Smooth muscle cell (in vitro differentiated cells): ENCODE data around the gene TDRD12. TPM values are rescaled to one million over a fixed set of nuclear protein-coding genes. Genes with fewer than 3 reads are reported as not detected.

Source experiments
- DNase-seq: peaks from one replicate; lab custom pipeline; 2025; ENCODE audit not compliant: unreplicated experiment; lab: John Stamatoyannopoulos, UW
- H2AFZ ChIP-seq: fragments of 200-600 bp; sonication (generic); 2 replicates; pipeline ENCODE4 v1.6.0; 2016; ENCODE audit warnings: antibody characterized with exemption, low read depth, mild to moderate bottlenecking
- H3F3A ChIP-seq: fragments of 200-600 bp; sonication (generic); 2 replicates; pipeline ENCODE4 v1.6.0; 2017; ENCODE audit warnings: antibody characterized with exemption, low read depth
- H3K27ac ChIP-seq: fragments of 200-600 bp; sonication (generic); 2 replicates; pipeline ENCODE4 v1.5.1; 2016; ENCODE audit warnings: low read depth, mild to moderate bottlenecking
- H3K27me3 ChIP-seq: fragments of 200-600 bp; sonication (generic); 2 replicates; pipeline ENCODE4 v1.6.1; 2016; ENCODE audit warnings: low read depth, mild to moderate bottlenecking
- H3K36me3 ChIP-seq: fragments of 200-600 bp; sonication (generic); 2 replicates; pipeline ENCODE4 v1.5.1; 2016; ENCODE audit warnings: low read depth
- H3K4me1 ChIP-seq: fragments of 200-600 bp; sonication (generic); 2 replicates; pipeline ENCODE4 v1.5.1; 2016; ENCODE audit warnings: low read depth
- H3K4me2 ChIP-seq: fragments of 200-600 bp; sonication (generic); 2 replicates; pipeline ENCODE4 v1.6.0; 2016; ENCODE audit warnings: mild to moderate bottlenecking
- H3K4me3 ChIP-seq: fragments of 200-600 bp; sonication (generic); 2 replicates; pipeline ENCODE4 v1.5.1; 2016; ENCODE audit warnings: mild to moderate bottlenecking
- H3K79me2 ChIP-seq: fragments of 200-600 bp; sonication (generic); 2 replicates; pipeline ENCODE4 v1.6.0; 2016; ENCODE audit warnings: low read depth, mild to moderate bottlenecking
- H3K9ac ChIP-seq: fragments of 200-600 bp; sonication (generic); 2 replicates; pipeline ENCODE4 v1.6.0; 2016; ENCODE audit warnings: low read depth
- H3K9me3 ChIP-seq: fragments of 200-600 bp; sonication (generic); replicated peaks from 2 replicates; pipeline ENCODE4 v1.5.1; 2016; ENCODE audit warnings: low read depth
- H4K20me1 ChIP-seq: fragments of 200-600 bp; sonication (generic); 2 replicates; pipeline ENCODE4 v1.6.0; 2016; ENCODE audit warnings: low read depth
- CTCF ChIP-seq: fragments of 200-600 bp; sonication (generic); IDR thresholded peaks from 2 replicates; pipeline ENCODE4 v1.5.1; 2017; ENCODE audit warnings: borderline replicate concordance, mild to moderate bottlenecking, antibody characterized with exemption; ENCODE audit not compliant: insufficient read depth, poor library complexity, severe bottlenecking
- WGBS: methylation state at CpG from one replicate; pipeline ENCODE4 v1.1.7; 2016; ENCODE audit warnings: low lambda C conversion rate; 5-methylcytosine and 5-hydroxymethylcytosine counted together
- polyA plus RNA-seq: library from polyadenylated mRNA; unstranded; fragments of >200 nt; fragmentation: Nextera tagmentation; extraction: Ambion mirVana; gene quantifications from 2 replicates; pipeline ENCODE4 v1.2.1, GENCODE V29; 2016
- total RNA-seq: library from RNA; depleted of rRNA; stranded (reverse); fragments of >200 nt; gene quantifications from 2 replicates; pipeline ENCODE4 v1.2.3, GENCODE V29; 2014

The TDRD12 gene
- total and polyA plus RNA-seq, 2 experiments from 2014 or later, result 0.05 to 1.1 TPM

GRCh38 chr19:32858559-32858958 is 139.0 kb downstream of the TDRD12 start:
- 95% methylated on average over 10 of the region's 10 CpGs for WGBS
- H2AFZ ChIP-seq, result no peak overlapping the region

GRCh38 chr19:32859591-32859990 is 140.0 kb downstream of the TDRD12 start:
- H4K20me1 ChIP-seq, result no peaks in the 10 kb centered on the region
- 97% methylated on average over 19 of the region's 19 CpGs for WGBS
- H3K9ac ChIP-seq, result no peak overlapping the region
- H3K4me3 ChIP-seq, result no peak overlapping the region
- no peaks in the 10 kb centered on the region for H3K9me3 ChIP-seq
- no peaks in the 10 kb centered on the region for H3K27me3 ChIP-seq
- no peak for TF ChIP-seq CTCF
- H3K4me2 ChIP-seq, result no peak overlapping the region
- no peak overlapping the region for H2AFZ ChIP-seq
- H3K79me2 ChIP-seq, result no peaks in the 10 kb centered on the region
- H3K27ac ChIP-seq, result no peak overlapping the region
- no peaks in the 10 kb centered on the region for H3F3A ChIP-seq
- H3K4me1 ChIP-seq, result no peaks in the 10 kb centered on the region
- no peak for DNase-seq
- no peaks in the 10 kb centered on the region for H3K36me3 ChIP-seq

More at GRCh38 chr19:32858559-32858958, 139.0 kb downstream of the TDRD12 start:
- no peak for TF ChIP-seq CTCF
- Histone ChIP-seq H4K20me1 (no peaks in the 10 kb centered on the region), H3K36me3 (no peaks in the 10 kb centered on the region), H3K27me3 (no peaks in the 10 kb centered on the region), H3K79me2 (no peaks in the 10 kb centered on the region), H3K9me3 (no peaks in the 10 kb centered on the region), H3K27ac (no peak overlapping the region), H3K4me3 (no peak overlapping the region), H3K4me1 (no peaks in the 10 kb centered on the region), H3F3A (no peaks in the 10 kb centered on the region), H3K4me2 (no peak overlapping the region), H3K9ac (no peak overlapping the region)
- no peak for DNase-seq

GRCh38 chr19:32861596-32861995 is 142.0 kb downstream of the TDRD12 start:
- Histone ChIP-seq H3F3A (no peaks in the 10 kb centered on the region), H3K27me3 (no peaks in the 10 kb centered on the region), H3K9ac (no peak overlapping the region), H3K9me3 (no peaks in the 10 kb centered on the region), H3K27ac (no peak overlapping the region), H3K79me2 (no peaks in the 10 kb centered on the region), H4K20me1 (no peaks in the 10 kb centered on the region), H3K36me3 (no peaks in the 10 kb centered on the region), H3K4me3 (no peak overlapping the region), H2AFZ (no peak overlapping the region), H3K4me1 (no peaks in the 10 kb centered on the region), H3K4me2 (no peak overlapping the region)
- TF ChIP-seq CTCF, result no peak
- DNase-seq, result no peak
- 93% methylated on average over 3 of the region's 3 CpGs for WGBS

GRCh38 chr19:32862173-32862572 is 142.6 kb downstream of the TDRD12 start:
- H3K9me3 ChIP-seq, result no peaks in the 10 kb centered on the region
- H3K4me2 ChIP-seq, result no peak overlapping the region
- no peak overlapping the region for H3K27ac ChIP-seq
- TF ChIP-seq CTCF, result no peak
- H3K27me3 ChIP-seq, result no peaks in the 10 kb centered on the region
- H3K36me3 ChIP-seq, result no peaks in the 10 kb centered on the region
- no peak overlapping the region for H3K4me3 ChIP-seq
- H3K4me1 ChIP-seq, result no peaks in the 10 kb centered on the region
- no peak overlapping the region for H3K9ac ChIP-seq
- no peaks in the 10 kb centered on the region for H3K79me2 ChIP-seq
- H4K20me1 ChIP-seq, result no peaks in the 10 kb centered on the region
- H3F3A ChIP-seq, result no peaks in the 10 kb centered on the region
- WGBS, result 93% methylated on average over 19 of the region's 19 CpGs
- no peak overlapping the region for H2AFZ ChIP-seq
- no peak for DNase-seq
